NCI-H2196 (cell line): ENCODE measurements around the gene ASB18.

Experiments used
- DNase-seq: peaks from one replicate; lab custom pipeline; 2025; ENCODE audit not compliant: unreplicated experiment; lab: John Stamatoyannopoulos, UW

The ASB18 gene

GRCh38 chr2:236164925-236165841 lies 99.0 kb downstream of the ASB18 start:
- no peak for DNase-seq

DNA sequence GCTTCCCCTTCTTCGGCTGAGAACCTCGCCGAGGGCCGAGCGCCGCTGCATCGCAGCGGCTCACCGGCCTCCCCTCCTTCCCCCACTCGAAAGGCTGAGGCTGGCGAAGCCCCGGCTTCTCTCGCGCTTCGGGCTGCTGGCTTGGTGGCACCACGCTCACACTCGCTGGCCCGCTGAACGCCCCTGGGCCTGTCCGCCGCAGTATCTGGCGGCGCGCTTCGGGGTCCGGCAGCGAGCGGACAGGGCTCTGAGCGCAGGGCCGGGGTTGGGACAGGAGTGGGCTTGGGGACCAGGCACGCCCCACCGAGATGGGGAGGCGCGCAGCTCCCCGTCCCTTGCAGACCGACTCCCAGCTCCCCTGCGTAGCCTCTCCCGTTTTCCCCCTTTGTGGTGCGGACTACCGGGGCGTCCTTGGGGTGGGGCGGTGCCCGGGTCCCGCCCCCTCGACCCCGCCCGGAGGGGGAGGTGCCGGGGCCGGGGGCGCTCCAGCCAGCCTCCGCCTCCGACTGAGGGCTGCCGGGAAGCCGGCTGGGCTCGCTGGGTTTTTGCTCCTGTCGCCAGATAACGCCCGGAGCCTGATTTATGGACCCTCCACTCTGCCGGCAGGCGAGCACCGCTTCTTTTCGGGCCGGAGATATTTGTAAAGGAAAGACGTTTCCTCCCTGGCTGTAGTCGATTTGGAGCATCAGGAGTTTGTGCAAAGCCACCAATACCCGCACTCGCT lies 99.8 kb downstream of the ASB18 start:
- DNase-seq = no peak

DNA sequence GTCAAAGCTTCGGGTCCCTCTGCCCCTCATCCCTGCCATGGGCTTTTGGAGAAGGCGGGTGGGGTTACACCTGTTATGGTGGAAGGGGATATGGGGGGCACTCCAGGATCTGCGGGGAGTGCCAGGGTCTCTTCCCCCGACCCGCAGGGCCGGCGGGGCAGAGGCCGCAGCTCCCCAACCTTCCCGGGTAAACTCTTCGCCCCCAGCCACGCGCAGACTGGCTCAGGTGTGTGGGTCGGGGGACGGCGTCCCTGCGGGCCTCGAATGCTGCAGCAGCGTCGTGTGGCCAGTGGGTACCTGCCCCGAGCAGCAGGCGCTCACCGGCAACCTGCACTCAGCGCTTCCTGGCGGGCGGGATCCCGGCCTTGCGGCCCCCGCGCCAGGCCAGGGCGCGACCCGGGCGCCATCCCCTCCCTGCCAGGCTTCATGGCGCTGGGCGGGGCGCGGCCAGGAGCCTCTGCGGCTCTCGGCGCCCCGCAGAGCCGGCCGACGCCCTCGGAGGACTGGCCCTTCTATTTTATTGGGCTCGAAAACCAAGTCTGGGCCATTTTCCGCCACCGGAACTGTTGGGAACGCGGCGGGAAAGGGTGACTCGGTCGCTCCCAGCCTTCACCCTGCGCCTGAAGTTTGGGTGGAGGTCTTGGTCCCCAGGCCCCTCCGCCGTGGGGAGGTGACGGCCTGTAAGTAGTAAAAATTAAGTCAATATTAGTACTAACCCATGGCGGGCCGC lies 100.6 kb downstream of the ASB18 start:
- no peak for DNase-seq

GRCh38 chr2:236162882-236163470 lies 101.2 kb downstream of the ASB18 start:
- DNase-seq = no peak

DNA sequence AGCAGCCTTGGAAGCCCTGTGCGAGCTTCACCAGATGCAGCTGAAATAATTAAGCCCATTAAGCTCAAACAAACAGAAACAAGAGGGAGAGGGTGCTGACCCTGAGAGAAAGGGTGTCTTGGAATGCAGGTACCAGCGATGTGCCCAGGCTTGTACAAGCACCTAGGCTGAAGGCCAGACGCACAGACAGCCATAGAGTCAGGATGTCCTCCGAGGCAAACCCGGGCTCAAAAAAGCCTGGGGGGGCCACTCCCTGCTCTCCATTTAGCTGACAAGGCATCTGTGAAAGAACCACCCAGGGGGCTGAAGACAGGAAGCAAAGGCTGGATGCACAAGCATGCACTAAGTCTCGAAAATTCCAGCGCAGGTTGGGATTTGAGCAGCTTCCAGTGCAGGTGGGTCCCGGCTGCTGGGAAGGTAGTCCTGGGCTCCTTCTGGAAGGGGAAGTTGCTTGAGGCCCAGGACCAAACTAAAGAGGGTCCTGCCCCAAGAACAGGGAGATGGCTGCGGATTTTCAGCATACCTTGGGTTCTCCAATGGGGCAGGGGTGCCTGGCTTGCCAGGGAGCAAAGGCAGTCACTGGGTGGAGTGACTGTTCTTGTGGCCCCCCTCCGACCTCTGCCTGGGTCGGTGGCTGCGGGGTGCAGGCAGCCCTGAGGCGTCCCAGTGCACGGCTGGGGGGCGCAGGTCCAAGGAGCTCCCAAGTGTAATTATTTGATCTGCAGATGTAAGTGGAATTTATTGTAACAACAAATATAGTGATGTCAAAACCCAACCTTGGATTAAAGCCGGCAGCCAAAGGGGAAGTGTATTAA lies 102.0 kb downstream of the ASB18 start:
- DNase-seq = no peak

- no peak for DNase-seq
Observed at GRCh38 chr2:236161531-236161930, 102.7 kb downstream of the ASB18 start.

- DNase-seq = no peak
Observed at GRCh38 chr2:236161082-236161462, 103.1 kb downstream of the ASB18 start.

DNA sequence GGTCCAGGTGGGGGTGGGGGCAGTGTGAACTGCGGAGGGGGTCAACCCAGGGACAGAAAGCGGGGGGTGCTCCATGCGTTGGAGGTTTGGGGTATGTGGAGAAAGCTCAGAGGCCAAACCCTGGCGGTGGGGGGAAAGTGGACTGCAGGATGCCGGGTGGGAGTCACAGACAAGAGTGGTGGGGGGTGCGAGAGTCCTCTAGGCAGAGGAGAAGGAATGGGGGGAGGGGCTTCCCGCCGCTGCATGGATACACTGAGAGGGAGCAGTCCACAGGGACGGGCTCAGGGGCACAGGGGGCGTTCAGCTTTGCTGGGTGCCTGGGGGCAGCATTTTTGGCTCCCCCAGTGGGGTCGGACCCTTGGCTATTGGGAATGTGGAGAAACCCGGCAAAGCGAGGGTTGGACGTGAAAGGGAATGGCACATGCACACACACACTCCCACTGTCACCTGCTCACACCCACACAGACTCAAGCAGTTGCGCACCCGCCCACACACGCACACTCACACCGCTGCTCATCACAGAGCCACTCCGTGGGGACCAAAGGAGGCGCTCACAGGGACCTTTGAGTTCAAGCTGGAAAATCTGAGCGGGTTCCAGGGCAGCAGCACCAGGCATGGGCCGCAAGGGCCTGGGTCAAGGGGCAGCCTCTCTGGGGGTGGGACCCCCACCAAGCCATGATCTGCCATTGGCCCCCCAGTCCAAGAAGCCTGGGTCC lies 103.7 kb downstream of the ASB18 start:
- no peak for DNase-seq

DNA sequence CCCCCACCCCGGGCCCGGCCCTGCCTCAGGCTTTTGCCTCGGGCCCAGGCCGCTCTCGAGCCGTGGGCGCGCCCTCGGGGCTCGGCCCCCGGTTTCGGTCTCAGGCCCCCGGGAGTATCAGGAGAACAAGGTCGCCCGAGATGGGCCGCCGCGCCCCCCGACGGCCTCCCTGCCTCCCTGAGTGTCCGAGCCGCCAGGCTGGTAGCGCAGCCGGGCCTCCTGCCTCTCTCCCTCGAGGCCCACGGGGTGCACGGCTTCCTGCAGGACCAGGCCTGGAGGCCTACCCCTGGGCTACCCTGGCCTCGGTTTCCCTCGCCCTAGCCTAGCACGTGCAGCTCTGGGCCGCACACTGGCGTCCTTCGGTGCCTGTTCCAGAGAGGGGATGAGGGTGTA lies 104.4 kb downstream of the ASB18 start:
- no peak for DNase-seq

DNA sequence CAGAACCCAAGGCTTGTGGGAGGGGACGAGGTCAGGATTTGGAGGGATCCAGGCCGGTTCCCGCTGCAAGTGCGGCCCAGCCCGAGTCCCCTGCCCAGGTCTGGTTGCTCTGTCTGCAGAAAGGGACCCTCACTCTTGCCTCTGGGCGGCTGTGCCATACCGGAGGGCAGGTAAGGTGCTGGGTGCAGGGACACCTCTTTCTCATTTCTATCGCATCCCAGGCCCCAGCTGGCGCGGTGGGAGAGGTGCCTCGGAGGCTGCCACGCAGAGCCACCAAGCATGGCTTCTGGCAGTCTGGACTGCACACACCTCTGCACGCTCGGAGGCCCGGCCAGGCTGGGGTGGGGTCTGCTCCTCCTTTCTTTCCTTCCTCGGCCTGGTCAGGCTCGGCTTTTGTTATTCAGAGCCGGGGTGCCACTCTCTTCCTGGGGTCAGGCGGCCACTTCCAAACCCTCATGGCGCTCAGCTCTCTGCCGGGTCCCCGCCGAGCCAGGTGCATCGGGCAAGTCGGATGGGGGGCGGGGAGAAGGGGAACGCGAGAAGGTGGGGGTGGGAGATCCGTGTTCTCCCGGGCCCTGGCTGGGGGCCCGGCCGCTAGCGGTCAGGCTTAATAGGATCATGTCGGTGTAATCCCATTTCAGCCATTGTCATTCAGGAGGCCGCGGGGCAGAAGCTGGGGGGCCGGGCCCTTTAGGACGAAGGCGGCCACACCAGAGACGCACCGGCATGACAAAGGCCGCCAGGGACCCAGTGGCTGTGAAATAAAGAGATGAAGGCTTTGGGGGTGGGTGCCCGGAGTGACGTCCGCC lies 105.0 kb downstream of the ASB18 start:
- DNase-seq = no peak

- DNase-seq = no peak
Observed at GRCh38 chr2:236157815-236158498, 106.2 kb downstream of the ASB18 start.

- no peak for DNase-seq
Observed at GRCh38 chr2:236157366-236157765, 106.8 kb downstream of the ASB18 start.

GRCh38 chr2:236156860-236157194 lies 107.4 kb downstream of the ASB18 start:
- DNase-seq = no peak

DNA sequence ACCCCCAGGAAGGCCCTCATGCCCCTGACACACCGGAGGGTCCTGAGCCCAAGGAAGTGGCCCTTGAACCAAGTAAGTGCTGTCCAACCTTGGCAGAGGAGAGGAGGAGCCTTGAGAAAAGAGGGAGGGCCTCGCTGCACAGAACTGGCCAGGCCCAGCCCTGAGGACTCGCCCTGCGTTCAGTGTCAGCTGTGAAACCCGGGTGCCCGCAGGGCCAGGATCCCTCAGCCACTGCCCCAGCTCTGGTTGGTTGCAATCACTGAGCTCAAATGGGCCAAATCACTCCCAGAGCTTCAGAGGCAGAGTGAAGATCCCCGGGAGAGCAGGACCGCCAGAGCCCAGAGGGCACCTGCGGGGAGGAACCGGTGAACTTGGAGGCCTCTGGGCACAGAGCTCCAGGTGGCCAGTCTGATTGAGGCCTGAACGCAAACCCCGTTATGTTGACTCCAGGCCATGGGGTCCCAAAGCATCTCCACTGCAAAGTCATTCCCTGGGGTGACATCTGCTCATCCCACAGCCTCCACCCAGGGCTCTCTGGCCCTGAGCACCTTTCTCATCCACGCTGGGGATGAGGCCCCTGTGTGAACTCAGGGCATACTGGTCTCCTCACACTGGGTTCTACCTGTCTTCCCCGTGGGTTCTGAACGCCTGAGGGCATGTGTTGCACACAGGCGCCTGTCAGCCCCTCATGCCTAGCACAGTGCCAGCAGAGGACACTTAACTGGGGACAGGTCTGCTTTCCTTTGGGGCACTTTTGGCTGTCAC lies 107.9 kb downstream of the ASB18 start:
- DNase-seq = no peak

DNA sequence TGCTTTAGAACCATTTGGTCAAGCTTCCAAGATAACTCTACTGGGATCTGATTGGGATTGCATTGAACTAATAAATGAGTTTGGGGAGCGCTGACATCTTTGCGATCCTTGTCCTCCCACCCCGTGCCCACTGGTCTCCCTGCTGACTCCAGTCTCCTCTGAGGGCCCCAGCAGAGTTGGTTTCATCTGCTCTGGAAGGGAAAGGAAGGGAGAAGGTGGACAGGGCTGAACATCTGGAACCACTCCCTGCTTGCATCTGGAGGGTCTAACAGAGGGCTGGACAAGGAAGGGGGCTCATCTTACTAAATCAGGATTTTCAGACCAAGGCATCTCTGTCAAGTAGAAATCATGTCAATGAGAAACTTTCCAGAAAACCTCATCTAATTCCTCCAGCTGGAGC lies 108.8 kb downstream of the ASB18 start:
- no peak for DNase-seq

DNA sequence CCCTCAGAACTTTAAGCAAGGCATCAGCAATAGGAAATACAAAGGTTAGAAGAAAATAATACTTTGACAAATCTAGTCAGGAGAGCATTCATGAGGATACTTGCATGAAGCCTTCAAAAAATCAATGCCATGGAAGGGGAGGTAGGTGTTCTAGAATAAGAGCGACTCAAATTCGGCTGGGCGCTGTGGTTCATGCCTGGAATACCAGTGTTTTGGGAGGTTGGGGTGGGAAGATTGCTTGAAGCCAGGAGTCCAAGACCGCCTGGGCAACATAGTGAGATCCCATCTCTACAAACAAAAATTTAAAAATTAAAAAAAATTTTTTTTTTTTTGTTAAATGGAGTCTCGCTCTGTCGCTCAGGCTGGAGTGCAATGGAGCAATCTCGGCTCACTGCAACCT lies 117.8 kb downstream of the ASB18 start:
- no peak for DNase-seq

DNA sequence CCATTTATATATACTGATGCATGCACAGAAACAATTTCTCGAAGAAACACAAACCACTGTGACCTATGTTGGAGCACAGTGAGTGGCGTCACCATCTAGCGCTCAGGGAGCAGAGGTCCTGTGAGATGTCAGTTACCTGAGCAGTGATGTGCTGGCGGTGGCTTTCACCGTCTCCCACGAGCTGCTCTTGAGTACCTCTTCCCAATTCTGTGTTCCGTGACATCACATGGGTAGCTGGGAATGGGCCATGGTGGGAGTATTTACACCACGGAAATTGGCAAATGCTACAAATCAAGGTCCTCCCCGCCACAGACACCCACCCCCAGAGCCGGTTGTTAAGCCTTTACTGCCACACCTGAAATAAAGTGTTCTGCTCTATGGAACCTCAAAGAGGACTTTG lies 120.4 kb downstream of the ASB18 start:
- no peak for DNase-seq
